GM21360 (cell line): ENCODE results near the gene OR2AJ1.

Source experiments
- ATAC-seq: cut with Tn5 transposase; IDR thresholded peaks from one replicate; pipeline ENCODE4 v1.9.1; 2021; ENCODE audit warnings: mild to moderate bottlenecking, moderate library complexity; ENCODE audit not compliant: unreplicated experiment

The OR2AJ1 gene

GRCh38 chr1:247953408-247953807, 28.7 kb downstream of the OR2AJ1 start:
- ATAC-seq, result no peak

GRCh38 chr1:247961791-247962190, 37.1 kb downstream of the OR2AJ1 start:
- no peak for ATAC-seq

DNA sequence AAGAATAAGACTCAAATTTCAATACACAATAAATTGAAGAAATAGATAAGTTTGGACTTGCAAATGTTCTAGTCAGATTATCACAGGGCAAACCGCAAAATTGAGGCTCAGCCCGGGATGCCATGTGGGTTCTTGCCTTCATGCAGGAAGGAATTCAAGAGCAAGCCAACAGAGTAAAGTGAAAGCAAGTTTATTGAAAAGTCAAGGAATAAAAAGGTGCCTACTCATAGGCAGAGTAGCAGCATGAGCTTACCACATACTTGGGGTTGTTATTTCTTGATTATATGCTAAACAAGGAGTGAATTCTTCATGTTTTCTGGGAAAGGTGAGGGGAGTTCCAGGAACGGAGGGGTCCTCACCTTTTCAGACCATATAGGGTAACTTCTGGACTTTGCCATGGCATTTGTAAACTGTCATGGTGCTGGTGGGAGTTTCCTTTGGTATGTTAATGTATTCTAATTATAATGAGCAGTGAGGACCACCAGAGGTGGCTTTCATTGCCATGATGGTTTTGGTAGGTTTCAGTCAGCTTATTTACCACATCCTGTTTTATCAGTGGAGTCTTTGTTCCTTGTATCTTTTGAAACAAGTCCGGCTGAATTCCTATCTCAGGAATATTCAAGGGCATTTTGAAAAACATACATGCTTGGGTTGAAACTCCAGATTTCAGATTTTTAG, 38.4 kb downstream of the OR2AJ1 start:
- no peak for ATAC-seq

- no peak for ATAC-seq
These were observed 40.2 kb downstream of the OR2AJ1 start, which contains the start of gene OR2AK2 for GRCh38 chr1:247964933-247965332. Gene OR2AK2 (plus strand): TSS chr1:247965233. CDS start chr1:247965377, 144 bp downstream.

DNA sequence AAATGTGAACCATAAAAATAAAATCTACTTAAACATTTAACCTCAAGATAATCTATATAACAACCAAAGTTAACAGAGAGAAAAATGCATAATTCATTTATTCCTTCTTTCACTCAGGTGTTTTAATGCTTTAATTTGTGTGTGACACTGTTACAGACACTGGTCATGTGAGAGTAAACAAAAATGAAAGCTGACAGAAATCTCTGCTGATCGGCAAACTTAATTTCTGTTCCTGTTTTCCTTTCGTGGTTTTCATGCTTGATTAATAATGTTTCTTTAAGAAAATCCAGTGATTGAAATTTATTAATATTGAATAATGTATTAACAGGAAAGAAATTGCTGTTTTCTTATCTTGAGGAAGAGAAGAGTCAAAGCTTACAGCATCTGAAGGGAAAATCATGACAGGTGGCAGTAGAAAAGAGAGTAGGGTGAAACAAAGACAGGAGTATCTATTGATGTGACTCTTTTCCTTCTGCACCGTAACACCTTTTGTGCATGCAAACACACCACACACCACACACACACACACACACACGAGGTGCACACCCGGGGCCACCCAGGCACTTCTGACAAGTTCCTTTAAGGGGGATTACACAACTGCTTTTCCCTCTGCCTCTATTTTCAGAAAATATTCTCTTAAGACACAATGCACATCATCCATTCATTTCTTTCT, 42.0 kb downstream of the OR2AJ1 start:
- peak; percentile 85 for ATAC-seq
